Spleen (tissue), 11 donors: ENCODE data around the gene LCP1. TPM values are rescaled to one million over a fixed set of nuclear protein-coding genes. Genes with fewer than 3 reads are reported as not detected.

ENCODE experiments used
- DNase-seq: peaks from one replicate; pipeline ENCODE4 v3.0.0-alpha.2; 2020
- H3K27ac ChIP-seq, 8 donors: fragments of 200-600 bp; sonication (generic) in 7 of 8; 1 replicate in 4 of 8; 2 replicates in 4 of 8; pipeline versions ENCODE4 v1.5.0 to v1.8.0; 2016 to 2021; ENCODE audit warnings: inconsistent platforms in 4 of 8, mild to moderate bottlenecking in 4 of 8, moderate library complexity in 1 of 8
- H3K27me3 ChIP-seq, 7 donors: fragments of 200-600 bp; sonication (generic) in 6 of 7; replicated peaks in 1 of 7; 1 replicate in 4 of 7; 2 replicates in 3 of 7; pipeline versions ENCODE4 v1.5.0 to v1.8.0; 2016 to 2021; ENCODE audit warnings: inconsistent platforms in 3 of 7, mild to moderate bottlenecking in 1 of 7
- H3K36me3 ChIP-seq, 6 donors: fragments of 200-600 bp; sonication (generic) in 5 of 6; 1 replicate in 4 of 6; 2 replicates in 2 of 6; pipeline versions ENCODE4 v1.5.0 to v1.8.0; 2016 to 2021; ENCODE audit warnings: inconsistent platforms in 2 of 6
- H3K4me1 ChIP-seq, 6 donors: fragments of 200-600 bp; sonication (generic) in 5 of 6; 1 replicate in 3 of 6; 2 replicates in 3 of 6; pipeline versions ENCODE4 v1.5.0 to v1.8.0; 2016 to 2021; ENCODE audit warnings: inconsistent platforms in 3 of 6
- H3K4me3 ChIP-seq, 8 donors: fragments of 200-600 bp; sonication (generic) in 7 of 8; 1 replicate in 4 of 8; 2 replicates in 4 of 8; pipeline versions ENCODE4 v1.5.0 to v1.8.0; 2016 to 2021; ENCODE audit warnings: inconsistent platforms in 4 of 8, mild to moderate bottlenecking in 4 of 8, moderate library complexity in 2 of 8
- H3K9me3 ChIP-seq, 8 donors: fragments of 200-600 bp; sonication (generic) in 7 of 8; 1 replicate in 4 of 8; 2 replicates in 4 of 8; pipeline versions ENCODE4 v1.5.0 to v1.8.0; 2016 to 2021; ENCODE audit warnings: inconsistent platforms in 4 of 8
- CTCF ChIP-seq, 11 experiments: fragments of 200-600 bp in 7 of 11; fragments of 450-650 bp in 4 of 11; sonication (generic) in 4 of 11; IDR thresholded peaks in 8 of 11; conservative IDR thresholded peaks in 3 of 11; 1 replicate in 7 of 11; 2 replicates in 4 of 11; pipeline versions ENCODE4 v1.4.0 to v1.8.0; 2016 to 2021; ENCODE audit warnings: antibody characterized with exemption in 11 of 11, inconsistent platforms in 4 of 11, mild to moderate bottlenecking in 1 of 11
- POLR2A ChIP-seq, 3 donors: fragments of 450-650 bp; IDR thresholded peaks; one replicate each; pipeline ENCODE4 v1.5.1; 2017; ENCODE audit warnings: antibody characterized with exemption in 3 of 3, mild to moderate bottlenecking in 1 of 3
- POLR2AphosphoS5 ChIP-seq, 3 donors: sonication (generic); formaldehyde crosslinking; IDR thresholded peaks; one replicate each; pipeline ENCODE4 v1.5.1; 2017; ENCODE audit warnings: antibody characterized with exemption in 3 of 3
- WGBS, 5 donors: extraction: QIAGEN DNeasy Blood & Tissue Kit in 3 of 5; methylation state at CpG; one replicate each; pipeline versions ENCODE4 v1.1.5 to v1.1.7; 2013 to 2018; 5-methylcytosine and 5-hydroxymethylcytosine counted together
- intact Hi-C: fragments of 100-400 bp; cut with DNase I; formaldehyde crosslinking; loops from one replicate; pipeline ENCODE4 v1.15.0; 2023; ENCODE audit warnings: low total_unique reads
- polyA plus RNA-seq, 3 donors: library from polyadenylated mRNA; stranded (reverse); fragments of 200-250 nt; gene quantifications; one replicate each; pipeline ENCODE4 v1.2.1, GENCODE V29; 2013
- total RNA-seq, 7 donors: library from RNA; depleted of rRNA in 3 of 7; stranded (reverse); fragments of >200 nt in 3 of 7; fragmentation: NEBNext Ultra II Directional in 4 of 7; extraction: Animal tissue kit (Norgen Biotek cat#: 25700) in 4 of 7; gene quantifications; one replicate each; pipeline versions ENCODE4 v1.1.0 to v1.2.1, GENCODE V29; 2016 to 2021
- donor health status: healthy with polysubstance abuse.
- donor health status: DM: no; HTN: no; CAD: no; lungs with moderate emphysema.
- donor health status: DM: no; HTN: no; CAD: no.
- donor health status: Bipolar disorder and iron deficiency.
- donor health status: healthy.
- donor health status: DM: no; HTN: no; CAD: no.
- donor health status: DM: yes; HTN: yes; CAD: no.

Gene LCP1
- total and polyA plus RNA-seq, 10 donors: 155 to 968 (median 572) TPM

GRCh38 chr13:46150134-46150693, 31.8 kb downstream of the LCP1 start:
- no peaks in the 10 kb centered on the region for H3K9me3 ChIP-seq
- peaks cover 0 to 99% (median 77%) of the 10 kb centered on the region in 6 donors for H3K36me3 ChIP-seq
- no peak overlapping the region for H3K4me3 ChIP-seq
- TF ChIP-seq POLR2AphosphoS5 (IDR thresholded peaks at IDR 0.05) (no peak), POLR2A (IDR thresholded peaks at IDR 0.05) (no peak), CTCF (IDR thresholded peaks at IDR 0.05 in 8 of 11, conservative IDR thresholded peaks at IDR 0.05 in 3 of 11) (no peak)
- H3K27ac ChIP-seq: peak overlapping the region in 1 of 8 donors; percentile 4
- H3K4me1 ChIP-seq: peaks cover 0 to 16% (median 0%) of the 10 kb centered on the region in 6 donors
- no peaks in the 10 kb centered on the region for H3K27me3 ChIP-seq
- intact Hi-C loops: loop anchor here (10.0 kb wide), 1 partner anchor 175 kb away; no protein-coding TSS in a partner anchor
- DNase-seq: no peak
- 90 to 100% (median 96%) methylated on average over 1 of the region's 1 CpG for WGBS, 5 donors

- H3K27ac ChIP-seq: peak overlapping the region in 1 of 8 donors; percentile 4
- H3K27me3 ChIP-seq: no peaks in the 10 kb centered on the region
- intact Hi-C loops: loop anchor here (10.0 kb wide), 1 partner anchor 175 kb away; no protein-coding TSS in a partner anchor
- no peak for DNase-seq
- no peak overlapping the region for H3K4me3 ChIP-seq
- peaks cover 0 to 99% (median 78%) of the 10 kb centered on the region in 6 donors for H3K36me3 ChIP-seq
- 71 to 80% (median 77%) methylated on average over 7 of the region's 7 CpGs for WGBS, 5 donors
- TF ChIP-seq CTCF (IDR thresholded peaks at IDR 0.05 in 8 of 11, conservative IDR thresholded peaks at IDR 0.05 in 3 of 11) (no peak), POLR2A (IDR thresholded peaks at IDR 0.05) (no peak), POLR2AphosphoS5 (IDR thresholded peaks at IDR 0.05) (peak in 1 of 3 donors; percentile 17)
- no peaks in the 10 kb centered on the region for H3K9me3 ChIP-seq
- peaks cover 0 to 11% (median 0%) of the 10 kb centered on the region in 6 donors for H3K4me1 ChIP-seq
Measured at GRCh38 chr13:46149272-46150133, 32.5 kb downstream of the LCP1 start.

GRCh38 chr13:46146898-46147297, 35.1 kb downstream of the LCP1 start:
- Histone ChIP-seq H3K9me3 (no peaks in the 10 kb centered on the region), H3K4me3 (no peak overlapping the region), H3K27ac (no peak overlapping the region), H3K36me3 (peaks cover 0 to 99% (median 78%) of the 10 kb centered on the region in 6 donors), H3K27me3 (no peaks in the 10 kb centered on the region), H3K4me1 (peaks cover 0 to 3% (median 0%) of the 10 kb centered on the region in 6 donors)
- intact Hi-C loops: no loop called here
- DNase-seq: no peak
- 47 to 75% (median 71%) methylated on average over 3 of the region's 3 CpGs for WGBS, 5 donors
- TF ChIP-seq POLR2AphosphoS5 (IDR thresholded peaks at IDR 0.05) (peak in 1 of 3 donors; percentile 49), POLR2A (IDR thresholded peaks at IDR 0.05) (no peak), CTCF (IDR thresholded peaks at IDR 0.05 in 8 of 11, conservative IDR thresholded peaks at IDR 0.05 in 3 of 11) (no peak)

- Histone ChIP-seq H3K4me1 (peaks cover 0 to 3% (median 0%) of the 10 kb centered on the region in 6 donors), H3K36me3 (peaks cover 0 to 99% (median 77%) of the 10 kb centered on the region in 6 donors), H3K9me3 (no peaks in the 10 kb centered on the region), H3K4me3 (no peak overlapping the region), H3K27ac (no peak overlapping the region), H3K27me3 (no peaks in the 10 kb centered on the region)
- no peak for TF ChIP-seq POLR2AphosphoS5 (IDR thresholded peaks at IDR 0.05)
- TF ChIP-seq POLR2A (IDR thresholded peaks at IDR 0.05): no peak
- TF ChIP-seq CTCF (IDR thresholded peaks at IDR 0.05 in 8 of 11, conservative IDR thresholded peaks at IDR 0.05 in 3 of 11): no peak
- intact Hi-C loops: no loop called here
- WGBS, 5 donors: 65 to 92% (median 78%) methylated on average over 2 of the region's 2 CpGs
- DNase-seq: no peak
Measured at GRCh38 chr13:46145950-46146349, 36.0 kb downstream of the LCP1 start.
